GM21390 (cell line): ENCODE measurements around the gene LGALS1.
A peak's percentile ranks its signal among the peaks of the same experiment; 100 is the strongest.
"Not testable (repeated sequence)": the region's sequence is repeated elsewhere in the genome, so short reads cannot be mapped to it uniquely, and the experiment has no call there.

Experiments used
- ATAC-seq: cut with Tn5 transposase; IDR thresholded peaks from one replicate; pipeline ENCODE4 v1.9.1; 2021; ENCODE audit not compliant: unreplicated experiment

Gene LGALS1

DNA sequence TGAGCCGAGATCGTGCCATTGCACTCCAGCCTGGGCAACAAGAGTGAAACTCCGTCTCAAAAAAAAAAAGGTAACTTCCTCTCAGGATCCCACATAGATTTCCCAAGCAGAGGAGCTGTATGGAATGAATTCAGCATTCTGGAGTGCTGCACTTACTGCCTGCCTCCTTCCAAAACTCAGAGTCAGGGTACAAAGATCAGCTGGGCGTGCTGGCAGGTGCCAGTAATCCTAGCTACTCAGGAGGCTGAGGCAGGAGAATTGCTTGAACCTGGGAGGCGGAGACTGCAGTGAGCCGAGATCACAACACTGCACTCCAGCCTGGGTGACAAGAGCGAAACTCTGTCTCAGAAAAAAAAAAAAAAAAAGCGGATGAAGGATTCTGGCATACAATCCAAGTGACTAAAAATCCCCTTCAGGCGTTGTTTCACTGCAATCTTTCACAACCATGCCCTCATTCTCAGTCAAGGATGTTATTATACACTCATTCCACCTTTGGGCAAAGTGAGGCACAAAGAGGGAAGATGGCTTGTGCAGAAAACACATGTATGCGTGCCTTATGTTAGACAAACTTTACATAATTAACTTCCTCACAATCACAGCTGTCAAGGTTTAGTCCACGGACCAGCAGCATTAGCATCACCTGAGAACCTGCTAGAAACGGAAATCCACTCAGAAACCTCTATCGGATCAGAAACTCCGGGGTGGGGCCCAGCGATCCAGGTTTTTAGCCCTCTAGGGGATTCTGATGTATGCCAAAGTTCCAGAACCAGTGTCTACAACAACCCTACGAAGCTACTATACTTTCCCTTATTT, 9.6 kb downstream of the LGALS1 start:
- ATAC-seq, result no peak

DNA sequence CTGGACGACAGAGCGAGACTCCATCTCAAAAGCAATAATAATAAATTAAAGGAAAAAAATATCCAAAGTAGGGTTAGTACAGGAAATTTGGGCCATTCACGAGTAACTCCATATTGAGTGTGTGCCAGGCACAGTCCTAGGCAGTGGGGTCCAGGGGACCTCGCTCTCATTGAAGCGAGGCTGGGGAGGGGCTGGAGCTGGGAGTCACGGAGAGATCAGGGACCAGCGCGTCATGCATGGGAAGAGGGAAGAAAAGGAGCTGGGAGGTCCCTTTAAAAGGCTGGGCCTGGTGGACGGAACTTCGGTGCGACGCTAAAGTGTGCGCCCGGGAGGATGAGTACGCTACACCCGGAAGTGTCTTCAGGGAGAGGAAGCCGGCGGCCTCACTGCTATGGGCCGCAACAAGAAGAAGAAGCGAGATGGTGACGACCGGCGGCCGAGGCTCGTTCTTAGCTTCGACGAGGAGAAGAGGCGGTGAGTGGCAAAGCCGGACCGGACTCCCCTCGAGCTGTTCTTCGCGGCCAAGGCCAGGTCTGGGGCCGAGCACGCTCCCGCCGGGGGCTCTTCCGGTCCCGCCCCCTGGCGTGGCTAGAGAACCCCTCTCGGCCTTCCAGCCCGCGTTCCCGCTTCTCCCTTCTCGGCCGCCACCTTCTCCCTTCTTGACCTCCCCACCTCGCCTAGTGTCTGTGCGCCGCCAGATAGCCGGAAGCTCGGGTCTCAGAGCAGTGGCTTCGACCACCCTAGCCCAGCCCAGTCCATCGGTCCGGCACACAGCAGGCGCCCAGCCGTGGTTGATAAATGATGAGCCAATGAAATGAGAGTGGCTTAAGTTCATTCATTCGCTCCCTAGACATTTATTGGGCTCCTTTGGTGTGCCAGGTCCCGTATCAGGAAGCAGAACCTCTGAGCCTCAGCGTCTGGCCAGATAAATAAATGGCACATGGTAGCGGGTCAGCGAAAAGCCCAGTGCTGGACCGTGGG, 10.9 kb downstream of the LGALS1 start, which contains the start of gene NOL12:
NOL12 (plus strand) TSS at position 342 of the 981 bp plus-strand sequence; CDS start at position 392, 50 bp downstream.
- peak; percentile 76 for ATAC-seq

DNA sequence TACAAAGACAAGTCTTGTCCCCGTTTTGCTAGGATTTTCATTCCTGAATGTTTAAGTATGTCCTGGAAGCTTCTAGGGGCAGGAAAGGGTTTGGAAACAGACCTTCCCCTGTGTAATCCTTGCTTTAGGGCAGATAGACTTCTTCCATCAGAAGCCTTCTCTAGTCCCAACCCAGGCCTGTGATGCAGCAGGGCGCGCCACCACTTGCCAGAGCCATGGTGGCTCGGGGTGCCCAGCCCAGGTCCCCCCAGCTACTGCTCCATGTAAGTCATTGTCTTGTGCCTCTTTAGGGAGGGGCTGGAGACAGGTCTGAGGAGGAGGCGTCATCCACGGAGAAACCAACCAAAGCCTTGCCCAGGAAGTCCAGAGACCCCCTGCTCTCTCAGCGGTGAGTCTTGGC, 15.0 kb downstream of the LGALS1 start:
- ATAC-seq, result no peak

DNA sequence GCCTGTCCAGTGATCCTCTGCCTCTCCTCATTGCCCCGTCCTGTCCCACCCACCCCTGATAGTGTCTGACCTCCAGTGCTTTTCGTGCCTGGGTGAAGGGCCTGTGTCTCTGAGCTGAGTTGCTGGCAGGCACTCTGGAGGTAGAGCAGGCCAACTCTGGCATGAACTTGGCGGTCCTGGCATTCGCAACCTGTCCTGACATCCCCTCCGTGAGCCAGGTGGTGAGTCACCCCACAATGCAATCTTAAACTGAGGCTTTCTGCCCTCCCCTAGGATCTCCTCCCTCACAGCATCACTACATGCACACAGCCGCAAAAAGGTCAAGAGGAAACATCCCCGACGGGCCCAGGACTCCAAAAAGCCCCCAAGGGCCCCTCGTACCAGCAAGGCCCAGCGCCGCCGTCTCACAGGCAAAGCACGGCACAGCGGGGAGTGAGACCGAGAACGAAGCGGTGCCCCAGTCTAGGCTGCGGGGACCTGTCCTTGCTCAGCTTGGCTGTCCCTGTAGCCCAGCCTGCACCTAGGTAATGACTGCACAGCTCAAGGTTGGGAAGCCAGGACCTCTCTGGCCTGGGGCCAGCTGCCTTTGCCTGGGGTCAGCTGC, 15.6 kb downstream of the LGALS1 start:
- no peak for ATAC-seq

- ATAC-seq, result no peak
These were observed 17.3 kb downstream of the LGALS1 start for GRCh38 chr22:37692627-37693285.

GRCh38 chr22:37694131-37694530, 18.7 kb downstream of the LGALS1 start:
- ATAC-seq, result not testable (repeated sequence)

DNA sequence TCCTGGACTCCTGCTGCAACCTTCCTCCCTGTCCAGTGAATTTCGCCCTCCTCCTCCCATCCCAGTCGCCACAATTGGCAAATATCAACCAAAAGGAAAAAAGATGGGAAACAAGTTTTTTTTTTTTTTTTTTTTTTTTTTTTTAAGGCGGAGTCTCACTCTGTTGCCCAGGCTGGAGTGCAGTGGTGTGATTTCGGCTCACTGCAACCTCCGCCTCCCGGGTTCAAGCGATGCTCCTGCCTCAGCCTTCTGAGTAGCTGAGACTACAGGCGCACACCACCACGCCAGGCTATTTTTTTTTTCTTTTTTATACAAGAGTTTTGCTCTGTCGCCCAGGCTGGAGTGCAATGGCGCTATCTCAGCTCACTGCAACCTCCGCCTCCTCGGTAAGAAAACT, 20.8 kb downstream of the LGALS1 start:
- not testable (repeated sequence) for ATAC-seq

DNA sequence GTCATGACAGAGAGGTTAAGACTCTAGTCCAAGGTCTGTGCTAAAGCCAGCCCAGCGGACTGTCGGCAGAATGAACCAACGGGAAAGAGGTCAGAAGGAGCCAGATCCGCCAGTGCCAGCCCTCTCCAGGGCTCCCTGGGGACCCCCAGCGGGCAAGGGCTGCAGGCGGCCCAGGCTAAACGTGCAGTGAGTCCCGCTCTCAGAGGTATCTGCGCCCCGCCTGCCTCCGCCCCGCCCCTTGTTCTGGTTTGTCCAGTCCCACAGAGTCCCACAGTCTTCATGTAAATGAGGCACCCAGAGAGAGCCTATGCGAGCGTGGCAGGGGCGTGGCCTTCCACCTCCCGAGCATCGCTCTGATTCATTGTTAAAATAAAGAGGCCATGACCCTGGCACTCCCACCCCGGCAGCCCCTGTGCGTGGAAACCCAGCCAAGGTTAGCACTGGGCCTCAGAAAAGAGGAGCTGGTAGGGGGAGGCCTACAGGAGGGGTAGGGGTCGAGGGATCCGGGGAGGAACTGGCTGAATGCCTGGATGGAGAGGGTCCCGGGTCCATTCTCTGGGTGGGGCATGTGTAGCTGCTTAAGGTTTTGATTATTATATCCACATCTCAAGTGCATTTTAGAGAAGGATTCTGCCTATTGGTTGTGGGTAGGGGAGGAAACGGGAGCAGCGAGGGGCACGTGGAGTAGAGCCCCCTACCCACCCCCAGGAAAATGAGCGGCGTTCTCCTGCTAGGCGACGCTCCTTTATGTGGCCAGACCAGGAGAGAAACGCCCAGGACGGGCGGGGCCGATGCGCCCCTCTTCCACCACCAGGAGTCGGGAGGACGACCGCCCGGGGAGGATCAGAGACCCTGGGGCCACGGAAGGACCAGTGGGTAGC, 21.5 kb downstream of the LGALS1 start, which contains the start of gene TRIOBP:
TRIOBP (plus strand) TSS at position 392 of the 881 bp plus-strand sequence. CDS start 4,318 bp downstream, outside the sequence.
- ATAC-seq, result peak; percentile 70

DNA sequence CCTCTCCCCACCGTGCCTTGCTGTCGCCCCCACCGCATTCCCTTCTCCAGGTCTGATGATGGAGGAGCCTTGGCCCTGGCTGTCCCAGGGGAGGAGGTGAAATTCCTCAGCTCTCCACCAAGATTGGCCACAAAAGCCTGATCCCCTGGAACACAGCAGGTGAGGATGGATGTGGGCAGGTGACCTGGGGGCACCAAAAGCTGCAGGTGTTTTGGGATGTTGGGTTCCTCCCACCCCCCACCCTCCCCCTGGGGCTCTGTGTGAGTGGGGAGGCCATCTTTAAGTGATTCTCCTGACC, 22.1 kb downstream of the LGALS1 start:
- no peak for ATAC-seq

- ATAC-seq, result no peak
These were observed 25.8 kb downstream of the LGALS1 start for GRCh38 chr22:37701141-37701786.

DNA sequence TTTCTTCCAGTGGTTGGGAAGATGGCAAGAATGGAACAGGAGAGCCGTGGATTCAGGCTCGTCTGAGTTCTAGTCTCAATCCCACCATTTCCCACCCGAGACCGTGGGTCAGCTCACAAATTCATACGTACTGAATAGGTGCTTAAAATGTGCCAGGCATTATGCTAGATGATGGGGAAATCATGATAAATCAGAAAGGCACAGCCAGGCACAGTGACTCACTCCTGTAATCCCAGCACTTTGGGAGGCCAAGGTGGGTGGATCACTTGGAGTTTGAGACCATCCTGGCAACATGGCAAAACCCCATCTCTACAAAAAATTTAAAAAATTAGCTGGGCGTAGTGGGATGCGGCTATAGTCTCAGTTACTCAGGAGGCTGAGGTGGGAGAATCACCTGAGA, 28.5 kb downstream of the LGALS1 start:
- no peak for ATAC-seq

GRCh38 chr22:37704645-37705044, 29.2 kb downstream of the LGALS1 start:
- no peak for ATAC-seq

- ATAC-seq, result no peak
These were observed 29.8 kb downstream of the LGALS1 start for GRCh38 chr22:37705205-37705604.

GRCh38 chr22:37708580-37709444, 33.4 kb downstream of the LGALS1 start:
- no peak for ATAC-seq

DNA sequence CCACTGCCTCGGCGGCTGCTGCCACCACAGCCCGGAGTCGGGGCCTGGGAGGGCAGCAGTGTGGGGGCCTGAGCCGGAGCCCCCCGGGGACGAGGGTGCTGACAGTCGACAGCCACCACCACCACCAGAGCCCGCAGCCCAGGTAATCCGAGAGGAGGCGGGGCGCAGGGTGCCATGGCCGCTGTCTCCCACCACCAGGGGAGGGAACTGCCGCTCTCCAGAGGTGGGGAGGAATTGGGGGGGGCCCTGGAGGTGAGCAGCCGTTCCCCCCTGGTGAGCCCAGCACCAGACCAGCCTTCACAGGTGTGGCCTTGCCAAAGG, 34.0 kb downstream of the LGALS1 start:
- no peak for ATAC-seq

- ATAC-seq, result no peak
These were observed 35.2 kb downstream of the LGALS1 start for GRCh38 chr22:37710675-37711074.

DNA sequence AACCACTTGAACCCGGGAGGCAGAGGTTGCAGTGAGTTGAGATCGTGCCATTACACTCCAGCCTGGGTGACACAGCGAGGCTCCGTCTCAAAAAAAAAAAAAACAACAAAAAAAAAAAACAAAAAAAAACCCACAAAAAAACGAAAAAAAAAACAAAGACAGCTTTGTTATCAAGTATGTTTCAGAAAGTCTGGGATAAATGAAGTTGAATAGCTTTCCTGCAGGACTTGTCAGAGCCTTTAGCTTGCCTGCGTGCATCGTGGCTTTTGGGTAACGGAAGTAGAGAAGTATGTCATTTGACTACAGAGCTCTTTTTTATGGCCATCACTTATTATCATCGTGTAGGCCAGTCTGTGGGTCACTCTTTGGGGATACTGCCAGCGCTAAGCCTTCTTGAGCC, 36.1 kb downstream of the LGALS1 start:
- ATAC-seq, result no peak

- no peak for ATAC-seq
These were observed 38.3 kb downstream of the LGALS1 start for GRCh38 chr22:37713761-37714160.

GRCh38 chr22:37714634-37715033, 39.2 kb downstream of the LGALS1 start:
- ATAC-seq, result no peak
